NCI-H1694 treated with DMSO at 0.1 percent for 48 hours (cell line): ENCODE results near the gene ADAM8.
"Not testable (repeated sequence)": the region's sequence is repeated elsewhere in the genome, so short reads cannot be mapped to it uniquely, and the experiment has no call there.

ENCODE experiments used
- DNase-seq: peaks from one replicate; lab custom pipeline; 2025; lab: John Stamatoyannopoulos, UW

Gene ADAM8

DNA sequence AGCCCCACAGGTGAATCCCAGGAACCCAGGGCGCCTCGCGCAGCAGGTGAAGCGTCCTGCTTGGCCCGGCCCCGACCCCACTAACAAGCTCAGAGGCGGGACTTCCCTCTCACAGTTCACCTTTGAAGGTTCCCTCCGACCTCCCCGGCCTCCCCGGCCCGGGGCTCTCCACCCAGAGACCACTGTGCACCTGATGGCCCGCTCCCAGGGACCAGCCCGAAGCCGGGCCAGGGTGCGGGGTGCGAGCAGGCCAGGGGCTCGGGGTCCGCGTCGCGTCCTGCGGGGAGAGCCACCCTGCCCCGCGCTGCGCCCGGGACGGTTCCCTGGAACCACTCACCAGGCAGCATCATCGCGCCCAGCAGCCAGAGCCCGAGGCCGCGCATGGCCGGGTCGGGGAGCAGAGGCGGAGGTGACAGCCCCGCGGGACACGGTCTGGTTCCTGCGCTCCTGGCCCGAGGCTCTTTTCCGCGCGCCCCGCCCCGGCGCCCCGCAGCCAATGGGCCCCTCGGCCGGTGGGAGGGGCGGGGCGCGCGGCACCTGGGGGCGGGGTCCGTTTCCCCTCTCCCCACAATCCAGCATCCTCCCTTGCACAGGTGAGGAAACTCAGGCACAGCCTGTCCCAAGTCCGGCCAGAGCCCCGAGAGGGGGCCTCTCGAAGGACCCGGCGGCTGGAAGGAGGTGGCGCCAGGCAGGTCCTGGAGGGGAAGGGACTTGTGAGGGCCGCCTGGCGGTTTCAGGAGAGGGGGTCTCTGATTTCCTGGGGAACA is at the start of gene ADAM8:
Gene ADAM8, minus strand, starts transcription at position 434 of the 767 bp plus-strand sequence. Its CDS starts 51 bp downstream, at position 383.
- no peak for DNase-seq

DNA sequence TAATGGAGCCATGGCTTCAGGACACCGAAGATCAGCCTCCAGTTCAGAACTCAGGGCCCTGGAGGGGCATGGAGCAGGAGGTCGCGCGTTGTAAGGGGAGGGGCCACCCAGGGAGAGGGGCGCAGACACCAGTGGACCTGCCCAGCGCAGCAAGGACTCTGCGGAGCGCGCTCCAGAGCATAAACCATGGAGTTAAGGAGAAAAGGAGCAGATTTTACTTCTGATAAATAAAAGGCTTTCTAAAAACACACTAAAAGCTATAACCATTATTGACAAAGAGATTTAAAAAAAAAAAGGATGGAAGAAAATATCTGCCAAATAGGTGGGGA is 49.5 kb upstream of the ADAM8 start:
- DNase-seq, result no peak

DNA sequence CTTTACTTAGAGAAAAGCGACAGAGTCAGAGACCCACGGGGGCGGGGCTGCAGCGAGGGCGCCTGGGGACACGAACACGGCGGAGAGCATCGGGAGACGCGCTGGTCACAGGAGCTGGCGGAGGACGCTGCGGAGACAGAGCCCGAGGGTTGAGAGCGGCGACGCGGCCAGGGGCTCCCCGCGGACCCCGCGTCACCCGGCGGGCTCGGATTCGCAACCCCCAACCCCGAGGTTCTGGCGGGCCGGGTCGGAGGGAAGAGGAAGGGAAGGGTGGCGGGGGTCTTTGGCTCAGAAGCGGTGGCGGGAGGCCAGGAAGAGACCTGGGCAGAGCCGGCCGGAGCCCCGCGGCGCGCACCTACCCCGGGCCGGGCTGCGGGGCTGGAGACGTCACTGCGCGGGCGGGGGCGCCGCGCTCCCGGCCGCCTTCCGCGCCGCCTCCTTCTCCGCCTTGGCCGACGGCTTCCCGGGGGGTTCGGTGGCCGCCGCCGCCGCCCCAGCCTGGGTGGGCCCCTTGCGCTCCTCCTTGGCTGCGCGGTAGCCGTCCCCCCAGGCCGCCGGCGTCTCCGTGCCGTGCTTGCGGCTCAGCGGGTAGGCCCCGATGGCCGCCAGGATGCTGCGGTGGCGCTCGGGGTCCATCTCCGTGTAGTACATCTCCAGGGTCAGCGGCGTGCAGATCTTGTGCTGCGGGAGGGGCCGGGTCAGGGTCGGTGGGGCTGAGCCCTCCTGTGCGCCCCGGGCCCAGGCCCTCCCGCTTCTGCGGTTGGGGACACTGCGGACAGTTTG is 49.0 kb upstream of the ADAM8 start:
- no peak for DNase-seq

DNA sequence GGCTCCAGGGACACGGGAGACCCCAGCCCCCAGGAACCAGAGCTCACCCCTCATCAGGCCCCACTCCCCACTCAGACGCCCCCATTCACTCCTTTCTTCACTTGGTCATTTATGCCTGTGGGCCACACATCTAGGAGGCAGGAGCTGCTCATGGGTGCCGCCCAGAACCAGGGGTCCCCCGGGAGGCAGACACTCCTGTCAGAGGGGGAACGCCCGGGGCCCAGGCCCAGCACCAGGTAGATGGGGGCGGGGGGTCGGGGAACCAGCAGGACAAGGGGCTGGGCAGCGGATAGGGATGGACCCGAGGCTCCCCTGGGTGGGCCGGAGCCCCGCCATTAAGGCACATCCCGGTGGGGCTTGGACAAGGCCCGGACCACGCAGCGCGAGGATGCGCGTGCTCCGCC is 48.2 kb upstream of the ADAM8 start:
- no peak for DNase-seq

DNA sequence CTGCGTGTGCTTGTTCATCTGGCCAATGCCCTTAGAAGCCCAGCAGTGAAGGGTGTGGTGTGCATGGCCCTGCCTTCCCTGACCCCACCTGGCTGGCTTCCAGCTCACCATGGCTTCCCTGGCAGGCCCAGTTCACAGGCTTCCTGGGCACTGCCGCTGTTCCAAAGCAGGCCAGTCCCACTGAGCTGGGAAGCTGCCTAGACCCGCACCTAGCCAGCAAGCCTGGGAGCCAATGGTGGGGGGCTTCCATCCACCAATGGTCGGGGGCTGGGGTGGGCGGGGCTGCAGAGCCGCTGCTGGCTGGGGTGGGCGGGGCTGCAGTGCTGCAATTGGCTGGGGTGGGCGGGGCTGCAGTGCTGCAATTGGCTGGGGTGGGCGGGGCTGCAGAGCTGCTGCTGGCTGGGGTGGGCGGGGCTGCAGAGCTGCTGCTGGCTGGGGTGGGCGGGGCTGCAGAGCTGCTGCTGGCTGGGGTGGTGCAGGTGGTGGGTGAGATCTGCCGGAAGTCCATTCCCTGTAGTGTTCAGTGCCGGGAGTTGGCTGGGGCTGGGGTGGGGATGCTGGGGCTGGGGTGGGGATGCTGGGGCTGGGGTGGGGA is 47.6 kb upstream of the ADAM8 start:
- peak; percentile 20 for DNase-seq

DNA sequence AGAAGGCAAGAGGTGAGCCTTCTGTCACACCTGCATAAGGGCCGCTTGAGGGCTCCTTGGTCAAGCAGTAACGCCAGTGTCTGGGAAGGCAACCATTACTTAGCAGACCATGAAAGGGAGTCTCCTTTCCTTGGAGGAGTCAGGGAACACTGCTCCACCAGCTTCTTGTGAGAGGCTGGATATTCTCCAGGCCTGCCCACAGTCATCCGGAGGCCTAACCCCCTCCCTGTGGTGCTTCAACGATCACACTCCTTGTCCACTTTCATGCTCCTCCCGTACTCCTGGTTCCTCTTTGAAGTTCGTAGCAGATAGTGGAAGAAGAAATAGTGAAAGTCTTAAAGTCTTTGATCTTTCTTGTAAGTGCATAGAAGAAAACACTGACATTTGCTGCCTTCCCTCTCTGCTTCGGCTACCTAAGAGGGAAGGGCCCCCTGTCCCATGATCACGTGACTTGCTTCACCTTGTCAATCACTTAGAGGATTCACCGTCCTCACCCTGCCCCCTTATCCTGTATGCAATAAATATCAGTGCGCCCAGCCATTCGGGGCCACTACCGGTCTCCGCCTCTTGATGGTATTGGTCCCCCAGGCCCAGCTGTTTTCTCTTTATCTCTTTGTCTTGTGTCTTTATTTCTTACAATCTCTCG is 45.5 kb upstream of the ADAM8 start:
- DNase-seq, result not testable (repeated sequence)

DNA sequence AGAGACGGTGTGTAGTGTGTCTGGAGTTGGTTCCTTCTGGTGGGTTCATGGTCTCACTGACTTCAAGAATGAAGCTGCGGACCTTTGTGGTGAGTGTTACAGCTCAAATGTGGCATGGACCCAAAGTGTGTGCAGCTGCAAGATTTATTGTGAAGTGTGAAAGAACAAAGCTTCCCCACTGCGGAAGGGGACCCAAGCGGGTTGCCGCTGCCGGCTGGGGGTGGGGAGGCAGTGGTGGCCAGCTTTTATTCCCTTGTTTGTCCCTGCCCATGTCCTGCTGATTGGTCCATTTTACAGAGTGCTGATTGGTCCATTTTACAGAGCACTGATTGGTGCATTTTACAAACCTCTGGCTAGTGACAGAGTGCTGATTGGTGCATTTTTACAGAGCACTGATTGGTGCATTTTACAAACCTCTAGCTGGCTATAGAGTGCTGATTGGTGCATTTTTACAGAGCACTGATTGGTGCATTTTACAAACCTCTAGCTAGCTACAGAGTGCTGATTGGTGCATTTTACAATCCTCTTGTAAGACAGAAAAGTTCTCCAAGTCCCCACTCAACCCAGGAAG is 44.3 kb upstream of the ADAM8 start:
- not testable (repeated sequence) for DNase-seq

DNA sequence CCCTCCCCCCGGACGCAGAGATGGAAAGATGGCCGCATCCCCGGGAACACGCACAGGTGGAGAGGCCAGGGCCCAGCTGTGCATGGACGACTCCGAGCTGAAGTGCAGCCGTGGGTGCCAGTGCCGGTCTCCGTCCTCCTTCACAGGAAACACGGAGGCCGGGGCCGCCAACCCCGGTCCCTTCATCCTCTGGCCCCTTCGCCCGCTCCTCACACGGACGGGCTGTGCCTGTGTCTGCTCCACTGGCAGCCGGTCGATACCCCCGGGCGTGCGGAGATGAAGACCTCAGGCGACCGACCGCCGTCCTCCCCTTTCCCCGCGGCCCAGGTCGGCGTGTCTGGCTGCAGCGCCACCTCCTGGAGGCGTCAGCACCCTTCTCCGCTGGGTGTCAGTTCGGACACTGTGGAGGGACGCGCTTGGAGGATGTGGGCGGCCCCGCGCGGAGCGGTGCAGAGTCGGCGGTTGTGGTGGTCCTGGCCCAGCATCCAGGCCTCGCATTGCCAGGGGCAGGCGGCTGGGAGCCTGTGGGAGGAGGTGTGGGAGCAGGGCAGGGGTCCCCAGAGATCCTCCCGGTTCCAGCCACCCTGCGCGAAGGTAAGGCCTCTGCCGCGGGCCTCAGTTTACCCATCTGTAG is 41.9 kb upstream of the ADAM8 start:
- no peak for DNase-seq

DNA sequence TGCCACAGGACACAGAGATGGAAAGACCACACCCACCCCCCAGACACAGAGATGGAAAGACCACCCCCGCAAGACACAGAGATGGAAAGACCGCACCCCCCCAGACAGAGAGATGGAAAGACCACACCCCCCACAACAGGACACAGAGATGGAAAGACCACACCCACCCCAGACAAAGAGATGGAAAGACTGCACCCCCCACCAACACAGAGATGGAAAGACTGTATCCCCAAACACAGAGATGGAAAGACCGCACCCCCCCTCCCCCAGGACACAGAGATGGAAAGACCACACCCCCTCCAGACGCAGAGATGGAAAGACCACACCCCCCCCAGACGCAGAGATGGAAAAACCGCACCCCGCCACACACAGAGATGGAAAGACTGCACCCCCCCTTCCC is 40.1 kb upstream of the ADAM8 start:
- DNase-seq, result no peak

DNA sequence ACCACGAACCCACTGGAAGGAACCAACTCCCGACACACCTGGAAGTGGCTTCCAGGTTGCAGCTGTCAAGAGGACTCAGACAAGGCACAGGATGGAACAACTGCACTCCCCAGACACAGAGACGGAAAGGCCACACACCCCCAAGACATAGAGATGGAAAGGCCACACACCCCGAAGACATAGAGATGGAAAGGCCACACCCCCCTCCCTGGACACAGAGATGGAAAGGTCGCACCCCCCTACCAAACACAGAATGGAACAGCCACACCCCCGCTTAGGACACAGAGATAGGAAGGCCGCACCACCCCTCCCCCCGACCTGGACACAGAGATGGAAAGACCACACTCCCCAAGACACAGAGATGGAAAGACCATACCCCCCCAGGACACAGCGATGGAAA is 39.6 kb upstream of the ADAM8 start:
- DNase-seq, result no peak

DNA sequence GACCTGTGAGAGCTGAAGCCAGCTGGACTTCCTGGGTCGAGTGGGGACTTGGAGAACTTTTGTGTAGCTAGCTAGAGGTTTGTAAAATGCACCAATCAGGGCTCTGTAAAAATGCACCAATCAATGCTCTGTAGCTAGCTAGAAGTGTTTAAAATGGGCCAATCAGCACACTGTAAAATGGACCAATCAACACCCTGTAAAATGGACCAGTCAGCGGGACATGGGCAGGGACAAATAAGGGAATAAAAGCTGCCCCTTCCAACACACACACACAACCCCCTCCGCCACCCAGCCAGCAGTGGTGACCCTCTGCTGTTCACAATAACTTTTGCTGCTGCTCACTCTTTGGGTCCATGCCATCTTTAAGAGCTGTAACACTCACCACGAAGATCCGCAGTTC is 39.2 kb upstream of the ADAM8 start:
- DNase-seq, result no peak

DNA sequence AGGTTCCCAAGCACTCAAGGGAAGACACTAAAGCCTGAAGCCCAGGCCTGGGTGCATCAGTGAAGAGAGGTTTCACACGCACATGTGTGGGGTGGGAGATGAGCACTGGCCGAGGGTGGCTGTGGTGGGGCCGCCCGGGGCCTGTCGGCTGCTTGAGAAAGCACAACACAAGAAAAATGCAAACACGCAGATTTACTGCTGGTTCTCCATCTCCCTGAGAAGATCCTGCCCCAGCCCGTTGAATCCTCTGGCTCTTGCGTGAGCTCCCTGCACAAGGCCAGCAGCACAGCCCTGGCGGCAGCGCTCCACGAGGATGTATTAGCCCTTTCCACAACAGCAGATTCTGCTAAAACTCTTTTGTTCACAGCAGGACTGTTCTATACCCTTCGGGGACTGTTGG is 38.2 kb upstream of the ADAM8 start:
- DNase-seq, result no peak

DNA sequence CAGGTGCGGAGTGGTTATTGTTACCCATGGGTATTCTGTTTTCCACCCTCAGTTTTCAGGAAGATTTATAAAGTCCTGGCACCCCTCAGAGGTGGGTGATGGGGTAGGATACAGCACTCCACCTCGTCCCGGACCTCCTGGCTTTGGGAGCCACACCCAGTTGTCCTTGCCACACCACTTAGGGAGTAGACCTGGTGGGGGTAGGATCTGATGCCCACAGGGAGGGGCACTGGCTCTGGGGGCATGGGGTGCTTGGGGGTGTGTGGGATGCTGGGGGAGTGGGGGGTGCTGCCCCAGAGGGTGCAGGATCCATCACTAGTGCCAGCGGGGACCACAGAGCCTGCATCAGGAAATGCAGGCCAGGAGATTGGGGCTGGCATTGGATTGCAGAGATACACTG is 36.5 kb upstream of the ADAM8 start:
- no peak for DNase-seq

DNA sequence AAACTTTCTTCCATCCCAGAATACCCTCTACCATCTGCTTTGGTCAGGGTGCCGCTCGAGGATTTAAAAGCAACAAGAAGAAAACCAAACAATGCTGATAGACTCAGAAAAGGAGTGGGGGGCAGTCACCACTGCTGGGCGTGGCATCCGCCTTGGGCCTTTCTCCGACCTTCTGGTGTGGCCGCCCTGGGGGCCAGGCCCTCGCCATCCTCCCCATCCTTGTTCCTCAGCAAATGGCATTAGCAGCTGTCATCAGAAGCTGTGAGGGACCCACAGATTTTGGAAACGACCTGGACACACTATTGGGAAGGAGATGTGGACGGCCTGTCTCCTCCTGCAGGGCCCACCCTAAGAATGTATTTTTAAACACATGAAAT is 36.1 kb upstream of the ADAM8 start:
- no peak for DNase-seq

DNA sequence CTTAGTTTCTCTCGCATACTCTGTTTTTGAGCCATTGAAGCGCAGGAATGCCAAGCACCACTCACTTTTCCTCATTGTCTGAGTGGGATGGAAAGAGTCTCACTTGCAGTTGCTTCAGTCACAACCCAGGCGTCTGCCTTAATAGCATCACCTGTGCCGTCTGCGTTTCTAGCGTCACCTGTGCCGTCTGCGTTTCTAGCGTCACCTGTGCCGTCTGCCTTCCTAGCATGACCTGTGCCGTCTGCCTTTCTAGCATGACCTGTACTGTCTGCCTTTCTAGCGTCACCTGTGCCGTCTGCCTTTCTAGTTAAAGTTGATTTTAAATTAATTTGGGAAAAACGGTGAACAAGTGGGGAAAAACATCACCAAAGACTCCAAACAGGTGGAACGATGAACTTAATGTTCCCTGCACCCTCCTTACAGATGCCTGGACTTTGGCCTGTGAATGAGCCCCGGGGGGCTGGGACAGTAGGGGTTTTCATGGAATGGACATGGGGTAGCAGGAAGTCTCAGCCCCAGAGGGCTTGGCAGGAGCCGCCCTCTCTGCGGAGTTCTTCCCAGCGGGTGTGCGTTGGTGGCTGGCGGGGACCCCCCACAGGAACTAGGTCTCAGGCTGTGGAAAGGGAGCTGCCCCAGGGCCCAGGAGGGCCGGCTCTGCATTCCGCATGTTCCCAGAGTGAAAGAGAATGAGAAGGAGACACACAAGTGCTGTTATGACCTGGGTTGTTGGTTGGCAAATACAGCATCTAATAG is 35.5 kb upstream of the ADAM8 start:
- DNase-seq, result no peak

DNA sequence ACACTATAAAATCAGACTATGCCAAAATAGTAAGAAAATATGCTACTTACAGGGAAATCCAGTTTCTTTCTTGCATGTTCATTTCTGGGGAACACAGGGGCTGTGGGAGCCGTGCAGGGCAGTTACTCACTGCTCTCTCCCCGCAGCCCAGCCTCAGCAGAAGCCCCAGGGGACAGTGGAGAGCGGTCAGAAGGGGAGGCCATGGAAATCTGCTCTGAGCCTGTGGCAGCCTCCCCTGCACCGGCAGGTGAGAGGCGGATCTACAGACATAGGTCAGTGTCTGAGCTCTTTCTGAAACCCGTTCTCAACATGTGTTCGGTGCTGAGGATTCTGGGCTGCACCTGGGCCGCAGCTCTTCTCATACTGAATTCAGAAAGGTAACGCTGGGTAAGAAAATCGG is 34.9 kb upstream of the ADAM8 start:
- no peak for DNase-seq

DNA sequence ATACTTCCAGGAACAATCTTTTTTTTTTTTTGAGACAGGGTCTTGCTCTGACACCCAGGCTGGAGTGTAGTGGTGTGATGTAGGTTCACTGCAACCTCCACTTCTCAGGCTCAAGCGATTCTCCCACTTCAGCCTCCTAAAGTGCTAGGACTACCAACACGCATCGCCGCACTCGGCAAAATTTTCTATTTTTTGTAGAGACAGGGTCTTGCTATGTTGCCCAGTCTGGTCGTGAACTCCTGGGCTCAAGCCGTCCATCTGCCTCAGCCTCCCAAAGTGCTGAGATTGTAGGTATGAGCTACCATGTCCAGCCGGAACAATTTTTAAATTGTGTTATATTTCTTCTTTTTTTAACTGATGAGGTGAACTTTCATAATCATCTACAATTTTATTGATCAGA is 34.1 kb upstream of the ADAM8 start:
- no peak for DNase-seq

DNA sequence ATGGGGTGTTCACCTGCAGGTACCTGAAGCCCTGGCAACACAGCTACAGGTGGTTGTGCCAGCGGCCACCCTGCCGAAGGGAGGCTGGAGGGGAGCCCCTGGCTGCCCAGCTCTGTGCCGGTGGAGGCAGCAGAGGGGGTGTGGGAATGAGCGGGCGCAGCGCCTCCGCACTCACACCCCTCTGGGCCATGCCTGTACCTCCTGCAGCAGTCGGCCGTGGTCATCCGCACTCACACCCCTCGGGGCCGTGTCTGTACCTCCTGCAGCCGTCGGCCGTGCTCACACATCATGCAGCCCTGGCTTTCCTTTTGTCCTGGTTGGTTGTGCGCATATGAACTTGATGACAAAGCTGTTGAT is 33.7 kb upstream of the ADAM8 start:
- DNase-seq, result no peak

DNA sequence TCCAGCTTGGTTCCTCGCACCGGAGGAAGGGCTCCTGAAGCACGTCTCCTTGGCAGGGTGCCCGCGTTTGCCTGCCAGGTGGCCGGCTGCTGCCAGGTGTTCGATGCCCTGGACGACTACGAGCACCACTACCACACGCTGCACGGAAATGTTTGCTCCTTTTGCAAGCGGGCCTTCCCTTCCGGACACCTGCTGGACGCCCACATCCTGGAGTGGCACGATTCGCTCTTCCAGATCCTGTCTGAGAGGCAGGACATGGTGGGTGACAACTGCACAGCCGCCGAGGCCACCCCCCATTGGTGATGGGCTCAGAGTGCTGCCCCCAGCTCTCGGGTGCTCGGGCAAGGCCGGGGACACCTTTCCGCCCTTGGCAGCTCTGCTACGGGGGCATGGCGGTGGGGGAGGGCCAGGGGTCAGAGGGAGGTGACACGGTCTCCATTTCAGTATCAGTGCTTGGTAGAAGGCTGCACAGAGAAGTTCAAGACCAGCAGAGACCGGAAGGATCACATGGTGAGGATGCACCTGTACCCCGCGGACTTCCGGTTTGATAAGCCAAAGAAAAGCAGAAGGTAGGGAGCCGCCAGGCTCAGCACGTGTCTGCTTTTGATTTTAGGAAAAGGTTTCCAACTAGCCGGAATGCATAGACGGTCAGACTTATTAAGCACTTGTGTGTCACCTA is 33.2 kb upstream of the ADAM8 start:
- no peak for DNase-seq

DNA sequence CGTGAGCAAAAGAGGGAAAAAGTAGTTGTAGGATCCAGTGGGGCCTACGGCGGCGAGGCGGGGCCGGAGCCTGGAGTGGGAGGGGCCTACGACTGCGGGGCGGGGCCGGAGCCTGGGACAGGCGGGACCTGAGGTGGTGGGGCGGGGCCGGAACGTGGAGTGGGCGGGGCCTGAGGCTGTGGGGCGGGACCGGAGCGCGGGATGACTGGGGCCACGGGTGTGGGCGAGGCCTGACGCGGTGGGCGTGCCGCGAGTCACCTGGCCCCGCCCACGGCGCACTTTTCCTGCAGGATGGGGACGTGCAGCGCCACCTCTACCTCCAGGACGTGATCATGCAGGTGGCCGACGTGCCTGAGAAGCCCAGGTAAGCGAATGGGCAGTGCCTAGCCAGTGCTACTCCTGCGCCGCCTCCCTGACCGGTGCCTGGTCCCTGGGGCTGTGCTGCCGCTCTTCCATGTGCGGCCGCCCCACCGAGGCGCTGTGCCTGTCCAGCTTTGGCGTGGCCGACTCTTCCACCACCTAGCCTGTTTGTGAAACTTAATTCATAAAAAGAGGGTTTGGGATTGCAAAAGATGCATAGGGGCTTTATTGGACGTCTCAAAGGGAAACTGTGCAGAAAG is 32.5 kb upstream of the ADAM8 start:
- DNase-seq, result no peak
